A549 (cell line): ENCODE results near the gene HLCS.

Experiments used
- BHLHE40 ChIP-seq: IDR thresholded peaks from 2 replicates; pipeline ENCODE4 v1.6.1; 2012; ENCODE audit warnings: low read depth, low read length, inconsistent platforms
- EP300 ChIP-seq, 2 experiments: fragments of >200 bp; sonication (Bioruptor Twin); formaldehyde crosslinking; IDR thresholded peaks; 2 replicates in 1 of 2; 3 replicates in 1 of 2; pipeline ENCODE4 v1.6.1; 2016 to 2017
- JUN ChIP-seq, 2 experiments: fragments of >200 bp; sonication (Bioruptor Twin); formaldehyde crosslinking; IDR thresholded peaks; 2 replicates in 1 of 2; 3 replicates in 1 of 2; pipeline ENCODE4 v1.6.1; 2016 to 2017
- MYC ChIP-seq: IDR thresholded peaks from 2 replicates; pipeline ENCODE4 v1.6.1; 2012; ENCODE audit warnings: mild to moderate bottlenecking, inconsistent platforms, low read length, improper control_type of control experiment, borderline replicate concordance
- POLR2A ChIP-seq: IDR thresholded peaks from 2 replicates; pipeline ENCODE4 v1.6.1; 2012; ENCODE audit warnings: mild to moderate bottlenecking, low read length
- POLR2AphosphoS2 ChIP-seq: conservative IDR thresholded peaks from 2 replicates; pipeline ENCODE4 v1.6.1; 2012; ENCODE audit warnings: low read length, improper control_type of control experiment, inconsistent platforms
- RAD21 ChIP-seq, 2 experiments: fragments of >200 bp in 1 of 2; sonication (Bioruptor Twin) in 1 of 2; formaldehyde crosslinking in 1 of 2; IDR thresholded peaks in 1 of 2; conservative IDR thresholded peaks in 1 of 2; 2 replicates in 1 of 2; 3 replicates in 1 of 2; pipeline ENCODE4 v1.6.1; 2012 to 2018; ENCODE audit warnings: inconsistent platforms in 1 of 2
- RFX5 ChIP-seq: fragments of 450-650 bp; IDR thresholded peaks from 2 replicates; pipeline ENCODE4 v1.7.1; 2014; ENCODE audit warnings: antibody characterized with exemption, mild to moderate bottlenecking, moderate library complexity
- SREBF2 ChIP-seq: fragments of 450-650 bp; IDR thresholded peaks from 2 replicates; pipeline ENCODE4 v1.6.1; 2014; ENCODE audit warnings: mild to moderate bottlenecking, moderate library complexity
- TF ChIP-seq, protein P1 (sequence below): fragments of >200 bp; sonication (Bioruptor Twin); formaldehyde crosslinking; IDR thresholded peaks from 3 replicates; pipeline ENCODE4 v1.5.1; 2016
- TF ChIP-seq, protein P2 (sequence below): fragments of 150-350 bp; IDR thresholded peaks from 2 replicates; pipeline ENCODE4 v1.6.1; 2014; ENCODE audit warnings: low read depth, mild to moderate bottlenecking, low read length
- TF ChIP-seq, protein P3 (sequence below): fragments of 250-450 bp; sonication (Bioruptor Pico); IDR thresholded peaks from 2 replicates; pipeline ENCODE4 v1.5.0; 2021; ENCODE audit warnings: mild to moderate bottlenecking, moderate library complexity, borderline replicate concordance
- TF ChIP-seq, protein P4 (sequence below): IDR thresholded peaks from 2 replicates; pipeline ENCODE4 v1.6.1; 2012

DNA sequence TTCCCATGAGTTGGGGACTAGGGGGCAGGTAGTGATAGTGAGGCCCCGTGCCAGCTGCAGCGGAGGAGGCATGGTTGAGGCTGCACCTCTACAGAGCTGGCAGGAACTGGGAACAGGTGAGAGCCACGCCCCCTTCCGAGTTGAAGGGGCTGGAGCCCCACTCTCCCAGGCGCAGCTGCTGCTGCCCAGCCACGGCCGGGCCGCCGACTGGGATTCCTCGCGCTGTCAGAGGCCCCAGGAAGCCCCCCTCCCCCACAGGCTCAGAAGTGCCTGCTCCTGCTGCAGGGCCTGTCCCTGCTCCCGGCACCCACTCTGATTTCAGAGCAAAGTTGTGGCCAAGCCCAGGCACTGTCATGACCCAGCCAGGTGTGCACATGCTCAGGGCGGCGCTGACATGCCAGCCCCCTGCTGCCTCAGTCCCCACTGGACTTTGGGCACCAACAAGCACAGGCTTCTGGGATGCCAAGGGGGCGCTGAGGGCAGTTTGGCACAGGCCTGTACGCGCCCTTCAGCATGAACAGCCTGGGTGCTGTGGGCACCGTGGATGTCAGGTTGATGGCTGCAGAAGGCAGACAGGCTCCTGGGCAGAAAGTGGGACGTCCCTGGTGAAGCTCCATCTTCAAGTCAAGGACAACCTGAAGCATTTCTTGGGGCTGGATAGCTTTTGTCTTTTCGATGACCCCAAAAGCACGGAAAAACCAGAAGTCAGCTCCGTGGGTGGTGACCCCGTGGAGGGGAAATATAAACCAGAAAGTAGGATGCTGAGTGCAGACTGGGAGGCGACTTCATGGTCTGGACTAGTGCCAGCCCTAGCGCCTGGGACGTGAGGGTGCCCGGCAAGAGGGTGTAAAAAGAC, 146.1 kb downstream of the HLCS start:
- TF ChIP-seq SREBF2 (no peak), POLR2A (no peak), JUN (IDR thresholded peaks at IDR 0.05) (no peak), RFX5 (no peak), RAD21 (conservative IDR thresholded peaks at IDR 0.05 in 1 of 2, IDR thresholded peaks at IDR 0.05 in 1 of 2) (no peak), MYC (no peak), POLR2AphosphoS2 (no peak), BHLHE40 (no peak), EP300 (IDR thresholded peaks at IDR 0.05) (no peak)
- TF ChIP-seq, protein P1, sequence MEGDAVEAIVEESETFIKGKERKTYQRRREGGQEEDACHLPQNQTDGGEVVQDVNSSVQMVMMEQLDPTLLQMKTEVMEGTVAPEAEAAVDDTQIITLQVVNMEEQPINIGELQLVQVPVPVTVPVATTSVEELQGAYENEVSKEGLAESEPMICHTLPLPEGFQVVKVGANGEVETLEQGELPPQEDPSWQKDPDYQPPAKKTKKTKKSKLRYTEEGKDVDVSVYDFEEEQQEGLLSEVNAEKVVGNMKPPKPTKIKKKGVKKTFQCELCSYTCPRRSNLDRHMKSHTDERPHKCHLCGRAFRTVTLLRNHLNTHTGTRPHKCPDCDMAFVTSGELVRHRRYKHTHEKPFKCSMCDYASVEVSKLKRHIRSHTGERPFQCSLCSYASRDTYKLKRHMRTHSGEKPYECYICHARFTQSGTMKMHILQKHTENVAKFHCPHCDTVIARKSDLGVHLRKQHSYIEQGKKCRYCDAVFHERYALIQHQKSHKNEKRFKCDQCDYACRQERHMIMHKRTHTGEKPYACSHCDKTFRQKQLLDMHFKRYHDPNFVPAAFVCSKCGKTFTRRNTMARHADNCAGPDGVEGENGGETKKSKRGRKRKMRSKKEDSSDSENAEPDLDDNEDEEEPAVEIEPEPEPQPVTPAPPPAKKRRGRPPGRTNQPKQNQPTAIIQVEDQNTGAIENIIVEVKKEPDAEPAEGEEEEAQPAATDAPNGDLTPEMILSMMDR: no peak
- TF ChIP-seq, protein P2, sequence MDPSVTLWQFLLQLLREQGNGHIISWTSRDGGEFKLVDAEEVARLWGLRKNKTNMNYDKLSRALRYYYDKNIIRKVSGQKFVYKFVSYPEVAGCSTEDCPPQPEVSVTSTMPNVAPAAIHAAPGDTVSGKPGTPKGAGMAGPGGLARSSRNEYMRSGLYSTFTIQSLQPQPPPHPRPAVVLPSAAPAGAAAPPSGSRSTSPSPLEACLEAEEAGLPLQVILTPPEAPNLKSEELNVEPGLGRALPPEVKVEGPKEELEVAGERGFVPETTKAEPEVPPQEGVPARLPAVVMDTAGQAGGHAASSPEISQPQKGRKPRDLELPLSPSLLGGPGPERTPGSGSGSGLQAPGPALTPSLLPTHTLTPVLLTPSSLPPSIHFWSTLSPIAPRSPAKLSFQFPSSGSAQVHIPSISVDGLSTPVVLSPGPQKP: no peak
- TF ChIP-seq, protein P3, sequence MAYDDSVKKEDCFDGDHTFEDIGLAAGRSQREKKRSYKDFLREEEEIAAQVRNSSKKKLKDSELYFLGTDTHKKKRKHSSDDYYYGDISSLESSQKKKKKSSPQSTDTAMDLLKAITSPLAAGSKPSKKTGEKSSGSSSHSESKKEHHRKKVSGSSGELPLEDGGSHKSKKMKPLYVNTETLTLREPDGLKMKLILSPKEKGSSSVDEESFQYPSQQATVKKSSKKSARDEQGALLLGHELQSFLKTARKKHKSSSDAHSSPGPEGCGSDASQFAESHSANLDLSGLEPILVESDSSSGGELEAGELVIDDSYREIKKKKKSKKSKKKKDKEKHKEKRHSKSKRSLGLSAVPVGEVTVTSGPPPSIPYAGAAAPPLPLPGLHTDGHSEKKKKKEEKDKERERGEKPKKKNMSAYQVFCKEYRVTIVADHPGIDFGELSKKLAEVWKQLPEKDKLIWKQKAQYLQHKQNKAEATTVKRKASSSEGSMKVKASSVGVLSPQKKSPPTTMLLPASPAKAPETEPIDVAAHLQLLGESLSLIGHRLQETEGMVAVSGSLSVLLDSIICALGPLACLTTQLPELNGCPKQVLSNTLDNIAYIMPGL (CRISPR knock-in tag): no peak
- TF ChIP-seq, protein P4, sequence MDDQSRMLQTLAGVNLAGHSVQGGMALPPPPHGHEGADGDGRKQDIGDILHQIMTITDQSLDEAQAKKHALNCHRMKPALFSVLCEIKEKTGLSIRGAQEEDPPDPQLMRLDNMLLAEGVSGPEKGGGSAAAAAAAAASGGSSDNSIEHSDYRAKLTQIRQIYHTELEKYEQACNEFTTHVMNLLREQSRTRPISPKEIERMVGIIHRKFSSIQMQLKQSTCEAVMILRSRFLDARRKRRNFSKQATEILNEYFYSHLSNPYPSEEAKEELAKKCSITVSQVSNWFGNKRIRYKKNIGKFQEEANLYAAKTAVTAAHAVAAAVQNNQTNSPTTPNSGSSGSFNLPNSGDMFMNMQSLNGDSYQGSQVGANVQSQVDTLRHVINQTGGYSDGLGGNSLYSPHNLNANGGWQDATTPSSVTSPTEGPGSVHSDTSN: no peak
